Right lobe of liver (tissue), 4 donors: ENCODE data around the gene YBX2.
"Not testable (repeated sequence)": the region's sequence is repeated elsewhere in the genome, so short reads cannot be mapped to it uniquely, and the experiment has no call there.

Experiments
- POLR2A ChIP-seq: fragments of 450-650 bp; IDR thresholded peaks from one replicate; pipeline ENCODE4 v1.6.1; 2017; ENCODE audit warnings: antibody characterized with exemption, mild to moderate bottlenecking
- TF ChIP-seq, protein P1 (sequence below), 4 donors: fragments of 200-600 bp in 3 of 4; fragments of 450-650 bp in 1 of 4; IDR thresholded peaks; one replicate each; pipeline versions ENCODE4 v1.5.1 to v1.8.0; 2016 to 2022; ENCODE audit warnings: antibody characterized with exemption in 4 of 4, mild to moderate bottlenecking in 2 of 4
- donor health status: DM: no; HTN: no; CAD: no.
- donor health status: DM: no; HTN: no; CAD: no.
- donor health status: DM: no; HTN: yes; CAD: no.

- TF ChIP-seq, protein P1, sequence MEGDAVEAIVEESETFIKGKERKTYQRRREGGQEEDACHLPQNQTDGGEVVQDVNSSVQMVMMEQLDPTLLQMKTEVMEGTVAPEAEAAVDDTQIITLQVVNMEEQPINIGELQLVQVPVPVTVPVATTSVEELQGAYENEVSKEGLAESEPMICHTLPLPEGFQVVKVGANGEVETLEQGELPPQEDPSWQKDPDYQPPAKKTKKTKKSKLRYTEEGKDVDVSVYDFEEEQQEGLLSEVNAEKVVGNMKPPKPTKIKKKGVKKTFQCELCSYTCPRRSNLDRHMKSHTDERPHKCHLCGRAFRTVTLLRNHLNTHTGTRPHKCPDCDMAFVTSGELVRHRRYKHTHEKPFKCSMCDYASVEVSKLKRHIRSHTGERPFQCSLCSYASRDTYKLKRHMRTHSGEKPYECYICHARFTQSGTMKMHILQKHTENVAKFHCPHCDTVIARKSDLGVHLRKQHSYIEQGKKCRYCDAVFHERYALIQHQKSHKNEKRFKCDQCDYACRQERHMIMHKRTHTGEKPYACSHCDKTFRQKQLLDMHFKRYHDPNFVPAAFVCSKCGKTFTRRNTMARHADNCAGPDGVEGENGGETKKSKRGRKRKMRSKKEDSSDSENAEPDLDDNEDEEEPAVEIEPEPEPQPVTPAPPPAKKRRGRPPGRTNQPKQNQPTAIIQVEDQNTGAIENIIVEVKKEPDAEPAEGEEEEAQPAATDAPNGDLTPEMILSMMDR (IDR thresholded peaks at IDR 0.05), result not testable (repeated sequence)
- not testable (repeated sequence) for TF ChIP-seq POLR2A
These were observed 38.2 kb upstream of the YBX2 start for GRCh38 chr17:7332600-7333069.
